Left forelimb (tissue), 1 donor: ENCODE results near the gene FHIT.
"Not testable (repeated sequence)": the region's sequence is repeated elsewhere in the genome, so short reads cannot be mapped to it uniquely, and the experiment has no call there.

ENCODE experiments used
- DNase-seq: peaks from one replicate; pipeline ENCODE4 v3.0.0-alpha.2; 2018; ENCODE audit warnings: low spot score

FHIT gene

DNA sequence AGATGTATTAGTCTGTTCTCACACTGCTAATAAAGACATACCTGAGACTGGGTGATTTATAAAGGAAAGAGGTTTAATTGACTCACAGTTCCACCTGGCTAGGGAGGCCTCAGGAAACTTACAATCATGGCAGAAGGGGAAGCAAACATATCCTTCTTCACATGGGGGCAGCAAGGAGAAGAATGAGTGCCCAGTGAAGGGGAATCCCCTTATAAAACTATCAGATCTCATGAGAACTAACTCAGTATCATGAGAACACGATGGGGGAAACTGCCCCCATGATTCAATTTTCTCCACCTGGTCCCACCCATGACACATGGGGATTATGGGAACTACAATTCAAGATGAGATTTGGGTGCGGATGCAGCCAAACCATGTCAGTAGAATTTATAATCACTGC is 1316.7 kb downstream of the FHIT start:
- not testable (repeated sequence) for DNase-seq

DNA sequence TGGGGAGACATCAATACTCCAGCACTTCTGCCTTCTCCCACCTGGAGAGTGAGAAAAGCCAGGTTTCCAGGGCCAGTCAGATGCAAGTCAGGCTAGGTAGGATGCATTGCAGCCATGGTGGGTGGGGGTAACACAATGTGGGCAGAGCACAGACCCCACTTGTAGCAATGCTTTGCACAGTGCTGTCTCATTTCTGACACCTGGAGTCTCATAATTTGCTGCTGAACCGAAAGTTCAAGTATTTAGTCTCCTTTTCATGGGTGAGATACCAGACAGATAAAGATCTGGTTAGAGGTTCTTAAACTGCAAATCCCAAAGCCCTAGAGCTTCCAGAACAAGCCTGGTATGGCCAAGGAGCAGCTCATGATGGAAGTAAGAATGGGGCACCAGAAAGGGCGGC is 1321.1 kb downstream of the FHIT start:
- DNase-seq = no peak

DNA sequence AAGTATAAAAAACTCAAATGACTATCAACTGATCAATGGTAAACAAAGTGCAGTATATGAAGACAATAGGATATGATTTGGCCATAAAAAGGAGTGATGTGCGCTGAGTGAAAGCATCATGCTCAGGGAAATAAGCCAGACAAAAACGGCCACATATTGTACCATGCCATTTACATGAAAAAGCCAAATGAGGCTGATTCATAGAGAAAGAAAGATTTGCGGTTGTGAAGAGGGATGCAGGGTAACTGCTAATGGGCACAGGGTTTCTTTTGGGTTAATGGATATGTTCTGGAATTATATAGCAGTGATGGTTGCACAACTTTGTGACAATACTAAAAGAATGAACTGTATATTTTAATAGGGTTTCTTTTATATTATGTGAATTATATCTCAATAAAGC is 1324.2 kb downstream of the FHIT start:
- no peak for DNase-seq

DNA sequence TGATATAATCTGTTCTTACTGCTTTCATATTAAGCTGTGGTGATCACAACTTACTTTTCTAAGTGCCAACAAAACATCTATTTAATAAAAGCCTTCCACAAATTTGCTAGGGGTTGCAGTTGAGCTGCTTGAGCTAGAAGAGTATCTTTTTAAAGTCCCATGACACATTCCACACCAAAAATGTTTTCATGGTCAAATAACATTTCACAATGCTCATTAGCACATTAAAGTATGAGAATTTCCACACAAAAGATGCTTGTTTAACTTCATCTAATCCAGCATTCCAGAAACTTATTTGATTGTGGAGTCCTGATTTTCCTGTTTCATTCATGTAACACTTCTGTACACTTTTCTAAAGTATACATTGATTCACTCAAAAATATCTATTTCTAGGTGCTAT is 1325.3 kb downstream of the FHIT start:
- no peak for DNase-seq

DNA sequence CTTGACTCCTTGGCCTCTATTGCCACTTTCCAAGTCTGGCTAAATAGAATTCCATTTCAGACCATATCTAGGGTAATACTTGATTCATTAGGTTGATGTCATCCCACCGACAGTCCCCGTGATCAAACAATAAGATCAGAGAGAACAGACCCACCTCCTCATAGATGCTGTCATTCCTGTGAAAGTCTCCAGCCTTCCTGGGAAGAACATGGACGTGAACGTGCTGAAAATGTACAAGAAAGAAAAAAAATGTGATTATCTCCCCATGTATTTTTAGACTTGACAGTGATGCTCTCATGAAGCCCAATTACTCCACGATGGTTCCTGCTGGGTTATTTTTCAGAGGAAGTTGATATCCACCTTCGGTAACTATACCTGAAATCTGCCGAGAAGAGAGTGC is 1329.1 kb downstream of the FHIT start:
- DNase-seq = no peak

DNA sequence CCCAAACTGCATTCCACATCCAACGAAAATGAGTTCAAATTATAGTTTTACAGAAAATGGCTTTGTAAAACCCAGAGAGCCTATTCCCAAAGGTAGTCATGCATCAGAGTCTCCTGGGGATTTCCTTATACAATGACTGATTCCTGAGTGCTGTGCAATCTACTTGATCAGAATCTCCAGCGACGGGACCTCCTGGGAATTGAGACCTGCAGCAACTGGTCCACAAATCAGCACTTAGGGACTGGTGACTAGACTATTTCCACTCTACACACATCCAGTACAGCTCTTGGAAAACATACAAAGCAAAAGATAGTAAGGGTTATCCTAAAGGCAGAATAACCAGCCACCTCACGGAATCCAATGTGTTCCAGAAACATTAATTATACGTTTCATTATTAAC is 1330.4 kb downstream of the FHIT start:
- no peak for DNase-seq

DNA sequence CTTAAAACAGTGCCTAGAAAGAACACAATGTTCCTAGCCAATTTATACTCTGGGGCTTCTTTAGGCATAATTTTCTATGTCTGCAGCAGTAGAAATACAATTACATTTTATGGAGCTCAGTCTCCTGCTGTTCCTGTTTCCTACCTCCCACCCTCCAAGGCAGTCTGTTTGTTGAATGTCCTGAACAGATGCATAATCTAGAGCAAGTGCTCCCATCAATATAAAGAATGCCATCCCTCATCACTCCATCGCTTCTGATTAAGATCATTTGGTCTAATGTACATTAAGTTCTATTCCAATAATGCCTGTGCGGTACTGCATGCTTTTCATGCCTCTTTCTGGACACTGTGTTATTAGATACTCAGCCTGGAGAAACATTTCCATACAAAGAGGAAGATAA is 1331.7 kb downstream of the FHIT start:
- no peak for DNase-seq

DNA sequence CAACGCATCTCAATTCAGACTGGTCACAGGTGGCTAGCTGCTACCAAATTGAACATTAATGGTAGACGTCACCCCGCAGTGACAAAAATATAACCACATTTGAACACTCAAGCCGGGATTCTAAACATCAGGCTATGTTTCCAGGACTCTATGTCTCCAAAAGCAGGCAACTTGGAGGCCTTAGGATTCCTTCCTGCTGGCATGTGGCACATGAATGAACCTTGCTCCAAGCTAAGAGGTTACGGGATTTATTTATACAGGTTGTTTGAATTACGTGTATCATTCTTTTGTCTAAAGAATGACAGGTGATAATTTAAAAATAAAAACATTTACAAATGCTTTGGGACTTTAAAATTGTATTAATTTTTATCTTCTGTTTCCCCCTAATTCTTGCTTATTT is 1337.0 kb downstream of the FHIT start:
- no peak for DNase-seq

DNA sequence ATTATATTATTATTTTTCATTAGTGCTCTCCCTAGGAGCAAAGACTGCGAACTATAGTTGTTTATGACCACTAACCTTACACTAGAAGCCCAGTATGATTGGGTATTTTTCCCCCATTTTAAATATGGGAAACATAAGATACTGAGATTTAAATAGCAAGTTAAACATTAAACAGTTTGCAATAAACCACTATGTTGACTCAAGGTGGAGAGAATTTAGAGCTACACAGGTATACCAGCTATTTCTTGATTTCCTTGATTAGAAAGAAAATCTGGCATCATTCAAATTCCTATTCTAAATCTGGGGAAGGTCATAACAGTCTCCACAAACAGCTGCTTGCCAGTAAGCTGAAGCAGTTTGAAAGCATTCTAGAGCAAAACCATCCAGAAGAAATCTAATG is 1337.6 kb downstream of the FHIT start:
- no peak for DNase-seq

DNA sequence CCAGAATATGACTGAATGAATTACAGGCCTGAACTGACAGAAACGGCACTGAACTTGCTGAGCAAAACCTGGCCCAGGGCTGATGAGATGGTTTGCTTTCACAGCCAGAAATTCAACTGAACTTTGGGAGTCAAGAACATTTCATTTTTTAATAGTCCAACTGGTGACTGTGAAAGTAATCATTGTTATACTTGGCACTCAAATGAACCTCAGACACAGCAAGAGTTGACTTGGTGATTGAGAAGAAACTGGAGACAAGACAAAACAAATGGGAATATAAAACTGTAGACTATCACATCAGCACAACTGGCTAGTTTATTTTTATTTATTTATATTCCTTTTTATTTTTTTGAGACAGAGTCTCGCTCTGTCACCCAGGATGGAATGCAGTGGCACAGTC is 1342.6 kb downstream of the FHIT start:
- no peak for DNase-seq

DNA sequence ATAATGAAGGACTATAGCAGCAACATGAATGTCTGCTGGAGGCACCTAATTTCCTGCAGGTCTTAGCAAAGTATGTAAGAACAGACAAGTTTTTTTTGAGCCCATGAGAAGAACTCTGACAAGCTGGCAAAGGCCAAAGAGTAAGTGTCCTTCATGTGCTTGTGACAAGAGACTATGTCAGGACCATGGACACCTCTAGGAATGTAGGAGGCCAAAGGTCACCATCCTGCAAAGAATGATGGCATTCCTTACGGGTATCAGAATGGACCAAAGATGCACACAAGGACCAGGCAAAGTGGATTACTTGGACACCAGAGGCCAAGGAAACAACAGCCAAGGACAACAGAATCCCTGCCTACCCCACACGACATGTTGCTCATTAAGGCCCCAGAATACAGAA is 1343.0 kb downstream of the FHIT start:
- no peak for DNase-seq

DNA sequence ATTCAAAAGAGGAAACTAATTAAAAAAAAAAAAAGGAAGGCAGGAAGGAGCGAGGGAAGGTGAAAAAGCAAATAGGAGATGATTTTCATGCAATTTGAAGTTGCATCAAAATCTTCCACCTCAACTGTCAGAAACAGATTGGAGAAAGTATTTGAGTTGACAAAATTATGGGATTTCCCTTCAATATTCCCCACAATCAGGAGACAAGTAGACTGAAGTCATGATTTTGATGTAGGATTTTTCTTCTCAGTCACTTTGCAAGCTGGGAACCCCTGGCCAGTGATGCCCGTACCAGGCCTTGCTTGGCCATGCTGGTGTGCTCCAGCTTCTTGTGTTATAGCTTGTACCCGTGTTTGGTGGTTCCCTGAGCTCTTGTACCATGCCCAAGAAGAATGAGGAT is 1347.0 kb downstream of the FHIT start:
- no peak for DNase-seq

DNA sequence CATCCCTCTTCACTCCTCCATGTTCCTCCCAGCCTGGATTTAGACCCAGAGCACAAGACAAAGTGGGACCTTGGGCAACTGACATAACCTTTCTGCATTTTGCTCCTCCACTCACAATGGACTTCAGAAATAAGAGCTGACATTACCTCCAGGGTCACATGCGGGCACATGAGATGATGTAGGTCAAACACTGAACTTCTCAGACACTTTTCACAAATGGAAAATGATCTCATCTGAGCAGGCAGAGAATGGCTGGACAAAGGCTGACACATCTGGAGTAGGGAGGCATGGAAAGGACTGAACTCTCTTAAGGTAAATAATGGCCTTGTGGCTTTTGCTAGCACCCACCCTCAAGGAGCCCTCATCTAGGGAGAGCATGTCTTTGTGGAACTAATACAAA is 1352.2 kb downstream of the FHIT start:
- no peak for DNase-seq

DNA sequence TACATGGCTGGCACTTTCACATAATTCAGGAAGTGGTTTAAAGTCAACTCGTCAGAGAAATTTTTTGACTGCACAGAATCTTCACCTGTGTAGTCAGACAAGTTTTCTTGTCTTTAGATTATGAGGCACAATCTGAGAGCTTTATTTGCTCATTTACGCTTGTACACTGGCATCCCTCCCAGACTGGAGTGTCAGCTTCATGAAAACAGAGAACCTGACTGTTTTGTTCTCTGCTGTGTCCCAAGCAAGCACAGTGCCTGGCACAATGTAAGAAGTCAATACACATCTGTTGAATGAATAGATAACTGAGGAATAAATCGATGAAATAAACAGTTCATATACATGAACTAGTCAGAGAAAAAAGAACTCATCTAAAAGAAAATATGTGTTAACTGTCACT is 1355.3 kb downstream of the FHIT start:
- no peak for DNase-seq

DNA sequence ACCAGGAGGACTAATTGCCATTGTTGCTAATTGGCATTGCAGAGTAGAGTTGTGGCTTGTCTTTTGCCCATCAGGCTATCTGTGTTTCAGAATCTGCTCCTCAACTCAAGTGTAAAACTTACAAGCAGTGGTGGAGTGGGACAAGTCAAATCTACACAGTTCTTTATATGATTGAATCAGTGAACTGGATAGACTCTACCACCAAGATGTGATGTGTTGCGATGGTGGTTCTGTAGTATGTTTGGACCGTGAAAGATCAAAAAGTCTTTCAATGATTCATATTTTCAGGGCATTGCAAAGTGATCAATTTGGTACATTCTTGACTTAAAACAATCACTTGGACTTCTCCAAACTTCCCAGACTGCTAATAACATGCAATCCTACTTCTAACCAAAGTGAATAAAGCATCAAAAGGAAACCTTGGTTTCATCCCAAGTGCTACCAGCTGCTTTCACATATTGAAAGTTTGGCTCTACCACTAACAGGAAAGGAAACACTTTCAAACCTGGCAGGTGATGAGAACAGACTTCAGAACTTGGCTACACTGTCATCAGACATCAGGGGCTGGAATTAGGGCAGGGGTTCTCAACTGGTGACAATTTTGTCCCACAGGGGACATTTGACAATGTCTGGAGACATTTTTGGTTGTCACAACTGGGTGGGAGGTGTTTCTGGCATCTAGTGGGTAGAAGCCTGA is 1356.7 kb downstream of the FHIT start:
- DNase-seq = no peak

DNA sequence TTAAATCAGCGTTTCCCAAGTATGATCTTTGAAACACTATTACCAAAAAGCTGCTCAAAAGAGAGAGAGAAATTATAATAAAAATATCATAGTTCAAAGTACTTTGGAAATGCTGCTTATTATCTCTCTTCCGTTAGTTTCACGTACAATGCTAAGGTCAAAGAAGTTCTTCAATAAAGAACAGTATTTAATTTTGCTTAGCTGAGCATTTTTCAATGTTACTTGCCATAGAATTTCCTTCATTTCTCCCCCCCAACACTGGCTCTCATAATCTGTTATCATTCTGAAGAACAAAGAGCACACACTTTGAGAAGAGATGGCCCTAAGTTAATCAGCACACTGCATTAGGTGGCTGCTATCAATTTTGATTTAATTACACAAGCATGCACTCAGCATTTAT is 1360.6 kb downstream of the FHIT start:
- DNase-seq = no peak

DNA sequence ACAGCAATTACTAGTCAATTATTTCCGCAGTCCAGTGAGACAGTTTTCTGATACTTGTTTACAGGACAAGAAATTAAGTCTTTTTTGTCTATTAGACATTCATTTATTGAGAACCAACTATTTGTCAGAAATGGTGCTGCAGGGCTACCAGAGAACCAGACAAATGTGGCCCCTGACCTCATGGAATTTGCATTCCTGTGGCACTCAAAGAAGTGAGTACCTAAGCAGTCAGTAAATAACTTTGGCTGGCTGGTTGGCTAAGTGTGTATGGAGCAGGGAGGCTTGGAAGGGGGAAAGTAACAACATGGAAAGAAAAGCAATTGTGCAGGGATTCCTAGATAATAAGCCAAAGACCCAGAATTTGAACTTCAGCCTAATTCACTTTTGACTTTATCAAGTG is 1364.5 kb downstream of the FHIT start:
- DNase-seq = no peak

DNA sequence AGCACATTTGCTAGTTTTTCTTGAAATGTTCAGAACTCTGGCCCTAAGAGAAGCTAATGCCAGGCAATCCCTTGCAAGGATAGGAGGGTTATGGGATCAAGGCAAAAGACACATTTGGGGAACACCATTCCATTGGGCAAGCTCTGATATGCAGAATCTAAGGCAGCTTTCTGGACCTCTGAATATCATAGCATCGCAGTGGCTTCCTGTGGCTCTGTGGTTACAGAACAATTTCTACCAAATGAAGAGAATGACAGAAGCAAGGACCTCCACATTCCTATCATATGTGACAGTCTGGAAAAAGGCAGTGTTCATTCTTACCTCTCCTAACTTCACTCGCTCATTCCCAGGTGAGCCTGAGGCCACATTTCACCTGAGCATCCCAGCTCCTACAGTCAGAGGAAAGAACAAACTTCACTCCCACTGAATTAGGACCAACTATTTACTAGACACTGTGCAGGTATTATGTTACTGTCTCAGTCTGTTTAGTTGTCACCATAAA is 1365.3 kb downstream of the FHIT start:
- DNase-seq = no peak

DNA sequence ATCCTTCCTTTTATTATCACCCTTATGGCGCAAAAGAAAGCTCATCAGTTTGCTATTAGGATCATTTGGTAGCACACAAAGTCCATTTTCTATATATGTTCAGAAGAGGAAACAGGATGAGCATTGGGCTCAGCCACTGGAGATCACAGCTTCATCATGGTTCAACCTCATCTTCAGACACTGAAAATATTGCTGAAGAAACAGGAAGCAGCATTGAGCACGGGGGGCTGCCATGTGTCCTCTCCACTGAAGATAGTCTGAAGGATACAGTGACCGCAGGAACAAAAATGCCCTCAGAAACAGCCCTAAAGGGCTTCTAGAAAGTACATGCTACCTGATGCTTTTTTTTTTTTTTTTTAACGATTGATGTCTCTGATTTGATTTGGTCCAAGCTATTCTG is 1366.2 kb downstream of the FHIT start:
- no peak for DNase-seq

DNA sequence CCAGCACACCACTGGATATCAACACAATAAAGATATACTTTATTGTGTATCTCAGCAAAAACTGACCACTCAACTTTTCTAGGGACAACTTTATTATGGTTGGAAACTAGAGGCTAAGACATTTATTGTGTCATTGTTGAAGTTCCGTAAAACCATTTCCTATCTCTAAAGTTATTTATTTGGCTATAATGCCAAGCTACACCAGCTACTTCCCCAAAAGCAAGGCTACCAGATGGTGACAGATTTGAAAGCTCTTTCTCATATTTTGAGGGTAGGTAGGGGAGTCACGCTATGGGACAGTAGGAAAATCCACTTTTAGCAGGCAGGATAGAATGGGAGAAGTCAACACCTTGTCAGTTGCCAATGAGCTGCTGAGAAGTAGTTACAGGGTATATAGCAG is 1366.8 kb downstream of the FHIT start:
- DNase-seq = no peak

DNA sequence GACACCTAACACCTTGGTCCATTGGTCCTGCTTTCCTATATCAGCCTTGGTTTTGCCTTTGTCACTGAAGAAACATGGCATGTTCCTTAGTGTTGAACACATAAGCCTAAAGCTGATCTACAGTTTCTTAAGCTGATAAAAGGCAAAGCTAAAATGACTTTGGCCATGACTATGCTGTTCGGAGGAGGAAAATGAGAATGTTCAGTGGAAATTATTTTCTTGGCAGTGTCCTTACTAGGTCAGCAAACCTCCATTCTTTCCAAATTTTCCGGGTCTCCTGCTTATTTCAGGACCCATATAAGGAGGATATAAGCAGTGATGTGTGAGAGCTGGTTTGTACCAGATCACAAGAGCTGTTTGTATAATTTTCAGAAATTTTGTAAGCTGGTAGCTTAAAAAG is 1368.5 kb downstream of the FHIT start:
- DNase-seq = no peak

DNA sequence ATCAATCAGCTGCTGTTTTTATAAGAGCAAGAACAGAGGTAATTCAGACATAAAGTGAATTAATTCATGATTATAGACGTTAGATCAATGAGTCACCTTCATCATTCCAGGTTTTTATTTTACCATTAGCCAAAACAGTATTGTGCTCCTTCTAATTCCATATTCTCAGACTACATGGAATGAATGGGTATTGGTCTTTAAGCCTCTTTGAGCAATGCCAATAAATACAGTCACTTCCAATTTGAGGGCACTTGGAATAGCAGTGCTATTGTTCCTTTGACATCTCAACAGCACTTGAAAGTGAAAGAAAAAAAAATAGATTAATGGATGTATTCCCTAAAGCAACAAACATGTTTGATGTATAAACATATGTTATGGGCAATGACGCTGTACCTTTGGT is 1370.5 kb downstream of the FHIT start:
- no peak for DNase-seq

DNA sequence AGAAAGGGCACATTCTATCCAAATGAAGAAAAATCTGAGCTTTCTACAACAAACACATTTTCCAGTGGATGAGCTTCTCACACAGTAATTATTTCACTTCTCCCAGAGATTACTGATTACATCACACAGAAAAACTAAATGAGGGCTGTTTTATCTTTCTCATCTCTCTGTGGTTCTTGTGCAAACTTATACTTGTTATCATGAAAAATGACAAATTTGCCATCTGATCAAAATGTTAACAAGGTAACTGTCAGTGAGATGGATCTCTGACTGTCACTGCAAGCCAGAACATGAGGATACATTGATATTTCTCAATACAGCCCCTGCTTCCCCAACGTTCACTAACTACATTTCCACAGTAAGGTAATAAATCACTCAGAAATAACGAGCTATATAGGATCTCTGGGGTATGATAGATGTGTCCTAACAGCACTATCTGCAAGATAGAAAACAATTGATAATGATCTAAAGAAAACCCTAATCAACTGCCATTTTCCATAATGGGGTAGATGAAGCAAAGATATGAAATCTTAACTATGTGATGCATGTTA is 1372.1 kb downstream of the FHIT start:
- DNase-seq = no peak

DNA sequence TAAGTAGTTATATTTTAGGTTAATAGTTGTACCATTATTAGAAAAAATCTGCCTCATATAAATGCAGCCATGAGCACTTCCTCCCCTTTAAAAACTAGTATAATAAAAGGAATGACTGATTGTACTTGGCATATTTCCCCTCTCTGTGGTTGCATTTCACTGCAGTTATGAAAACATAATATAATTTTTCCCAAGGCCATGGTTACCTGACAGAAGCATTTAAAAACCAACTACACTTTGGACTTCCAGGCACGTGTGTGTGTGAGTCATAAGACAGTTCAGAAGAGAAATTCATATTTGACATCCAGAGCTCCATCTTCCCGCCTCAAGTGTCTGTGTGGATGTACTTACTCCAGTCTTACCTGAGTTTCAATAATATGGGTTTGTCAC is 1373.2 kb downstream of the FHIT start:
- DNase-seq = no peak
